HG03097 (cell line): Measurements from ENCODE around the gene SH3PXD2A.

Experiments
- ATAC-seq: cut with Tn5 transposase; IDR thresholded peaks from one replicate; pipeline ENCODE4 v1.9.1; 2021; ENCODE audit not compliant: unreplicated experiment, low FRiP score

SH3PXD2A gene

GRCh38 chr10:103879831-103880230, 24.5 kb upstream of the SH3PXD2A start:
- no peak for ATAC-seq

GRCh38 chr10:103879409-103879808, 24.0 kb upstream of the SH3PXD2A start:
- ATAC-seq, result no peak

GRCh38 chr10:103877861-103878260, 22.5 kb upstream of the SH3PXD2A start:
- no peak for ATAC-seq

GRCh38 chr10:103876155-103876554, 20.8 kb upstream of the SH3PXD2A start:
- ATAC-seq, result no peak

GRCh38 chr10:103874730-103875129, 19.4 kb upstream of the SH3PXD2A start:
- ATAC-seq, result no peak

GRCh38 chr10:103872137-103872931, 17.0 kb upstream of the SH3PXD2A start:
- ATAC-seq, result no peak

- no peak for ATAC-seq
Observed at GRCh38 chr10:103871006-103871405, 15.6 kb upstream of the SH3PXD2A start.

- ATAC-seq, result no peak
Observed at GRCh38 chr10:103870516-103870915, 15.1 kb upstream of the SH3PXD2A start.

GRCh38 chr10:103869336-103869735, 14.0 kb upstream of the SH3PXD2A start:
- no peak for ATAC-seq

GRCh38 chr10:103868200-103868599, 12.8 kb upstream of the SH3PXD2A start:
- ATAC-seq, result no peak

GRCh38 chr10:103861505-103861904, 6.1 kb upstream of the SH3PXD2A start:
- no peak for ATAC-seq

- ATAC-seq, result no peak
Observed at GRCh38 chr10:103859161-103860086, 4.0 kb upstream of the SH3PXD2A start.

GRCh38 chr10:103858360-103858759, 3.0 kb upstream of the SH3PXD2A start:
- ATAC-seq, result no peak

GRCh38 chr10:103856797-103857170, 1.4 kb upstream of the SH3PXD2A start:
- ATAC-seq, result no peak

GRCh38 chr10:103855852-103856796, 748 bp upstream of the SH3PXD2A start:
- no peak for ATAC-seq

GRCh38 chr10:103854686-103855391, 537 bp downstream of the SH3PXD2A start:
- no peak for ATAC-seq

GRCh38 chr10:103854265-103854685, 1.1 kb downstream of the SH3PXD2A start:
- no peak for ATAC-seq

- no peak for ATAC-seq
Observed at GRCh38 chr10:103853428-103854264, 1.7 kb downstream of the SH3PXD2A start.

GRCh38 chr10:103852856-103853255, 2.5 kb downstream of the SH3PXD2A start:
- ATAC-seq, result no peak
